ENCODE measurements around the gene IER3IP1. TPM values are rescaled to one million over a fixed set of nuclear protein-coding genes. Genes with fewer than 3 reads are reported as not detected.

The IER3IP1 gene
- total and polyA plus RNA-seq, 2 of the 13 experiments (the other 11 are each of a cell fraction or from before 2014, with no cell fraction given), result 18.7 to 26.1 TPM

- CTCF ChIA-PET (ENCODE audit: low intra/inter-chr PET ratio, low total read pairs), result no interaction called here
- Histone ChIP-seq H3K36me3 (replicated peaks in 1 of 2; ENCODE audit: control insufficient read depth in 1 of 2, insufficient read depth in 2 of 2, low read length in 2 of 2) (peaks cover 10 to 62% of the 10 kb centered on the region in 2 experiments), H4K20me1 (ENCODE audit: insufficient read depth, low read length) (no peaks in the 10 kb centered on the region), H3K27ac (ENCODE audit: extremely low read length, insufficient read depth, low read length) (no peak overlapping the region), H3K4me1 (ENCODE audit: insufficient read depth, low read length) (no peaks in the 10 kb centered on the region), H2AFZ (ENCODE audit: low read length) (no peak overlapping the region), H3K4me3 (replicated peaks in 1 of 3; ENCODE audit: insufficient read depth in 1 of 3, low read depth in 2 of 3, low read length in 3 of 3) (no peak overlapping the region), H3K4me2 (ENCODE audit: low read depth, low read length) (no peak overlapping the region), H3K79me2 (ENCODE audit: insufficient read depth, low read length) (no peaks in the 10 kb centered on the region), H3K9me3 (ENCODE audit: low read length) (no peaks in the 10 kb centered on the region), H3K27me3 (ENCODE audit: control insufficient read depth in 1 of 2, insufficient read depth in 2 of 2, low read length in 2 of 2) (no peaks in the 10 kb centered on the region), H3K9ac (ENCODE audit: insufficient read depth, low read depth, low read length) (no peak overlapping the region)
- intact Hi-C loops (cut with micrococcal nuclease; ENCODE audit: unreplicated experiment) (no loop called here), in situ Hi-C loops (cut with HindIII; ENCODE audit: extremely low pct_ligation_motif_present, low pct_unique_long_range_greater_than_20kb) (no loop called here)
- WGBS (ENCODE audit: low lambda C conversion rate), result 89% methylated on average over 6 of the region's 6 CpGs
- ATAC-seq (no peak), DNase-seq (ENCODE audit: low spot score) (no peak), FAIRE-seq (no peak)
- POLR2A ChIA-PET, result interaction anchor here (1.1 kb wide), 1 partner anchor 39 kb away, joined by 3 read pairs; no protein-coding TSS in a partner anchor
- TF ChIP-seq KLF15 (CRISPR knock-in tag; IDR thresholded peaks at IDR 0.05; ENCODE audit: borderline replicate concordance) (no peak), HMGA1 (CRISPR knock-in tag; conservative IDR thresholded peaks at IDR 0.05) (no peak), GABPA (IDR thresholded peaks at IDR 0.05; ENCODE audit: low read depth, low read length) (no peak), GABPA (CRISPR knock-in tag; IDR thresholded peaks at IDR 0.05; ENCODE audit: low read depth) (no peak)
- BruUV-seq (replicated peaks), result no TSS peak
These were observed 65.5 kb downstream of the IER3IP1 start for GRCh38 chr18:47110492-47111274.

GRCh38 chr18:47109720-47110119, 66.4 kb downstream of the IER3IP1 start:
- POLR2A ChIA-PET, result no interaction called here
- Histone ChIP-seq H3K9ac (ENCODE audit: insufficient read depth, low read depth, low read length) (no peak overlapping the region), H3K27ac (ENCODE audit: extremely low read length, insufficient read depth, low read length) (no peak overlapping the region), H3K27me3 (ENCODE audit: control insufficient read depth in 1 of 2, insufficient read depth in 2 of 2, low read length in 2 of 2) (no peaks in the 10 kb centered on the region), H3K9me3 (ENCODE audit: low read length) (no peaks in the 10 kb centered on the region), H3K4me2 (ENCODE audit: low read depth, low read length) (no peak overlapping the region), H3K36me3 (replicated peaks in 1 of 2; ENCODE audit: control insufficient read depth in 1 of 2, insufficient read depth in 2 of 2, low read length in 2 of 2) (peaks cover 8 to 58% of the 10 kb centered on the region in 2 experiments), H3K79me2 (ENCODE audit: insufficient read depth, low read length) (no peaks in the 10 kb centered on the region), H2AFZ (ENCODE audit: low read length) (no peak overlapping the region), H3K4me3 (replicated peaks in 1 of 3; ENCODE audit: insufficient read depth in 1 of 3, low read depth in 2 of 3, low read length in 3 of 3) (no peak overlapping the region), H4K20me1 (ENCODE audit: insufficient read depth, low read length) (no peaks in the 10 kb centered on the region), H3K4me1 (ENCODE audit: insufficient read depth, low read length) (no peaks in the 10 kb centered on the region)
- intact Hi-C loops (cut with micrococcal nuclease; ENCODE audit: unreplicated experiment) (no loop called here), in situ Hi-C loops (cut with HindIII; ENCODE audit: extremely low pct_ligation_motif_present, low pct_unique_long_range_greater_than_20kb) (no loop called here)
- CTCF ChIA-PET (ENCODE audit: low intra/inter-chr PET ratio, low total read pairs), result no interaction called here
- no peak for FAIRE-seq
- BruUV-seq (replicated peaks), result no TSS peak
- ATAC-seq, result no peak
- 95% methylated on average over 1 of the region's 1 CpG for WGBS (ENCODE audit: low lambda C conversion rate)
- DNase-seq (ENCODE audit: low spot score), result no peak
- TF ChIP-seq SSRP1 (CRISPR knock-in tag; IDR thresholded peaks at IDR 0.05) (no peak), PBX2 (CRISPR knock-in tag; IDR thresholded peaks at IDR 0.05) (no peak), THYN1 (CRISPR knock-in tag; IDR thresholded peaks at IDR 0.05; ENCODE audit: borderline replicate concordance, low read depth) (no peak), KIAA2018 (CRISPR knock-in tag; IDR thresholded peaks at IDR 0.05; ENCODE audit: borderline replicate concordance) (no peak), ZNF567 (CRISPR knock-in tag; IDR thresholded peaks at IDR 0.05; ENCODE audit: borderline replicate concordance) (no peak)
